DMS 273 (cell line): ENCODE measurements around the gene LRRC28.
"Not testable (repeated sequence)": the region's sequence is repeated elsewhere in the genome, so short reads cannot be mapped to it uniquely, and the experiment has no call there.

Experiments
- DNase-seq: peaks from one replicate; lab custom pipeline; 2025; ENCODE audit not compliant: unreplicated experiment; lab: John Stamatoyannopoulos, UW

The LRRC28 gene

DNA sequence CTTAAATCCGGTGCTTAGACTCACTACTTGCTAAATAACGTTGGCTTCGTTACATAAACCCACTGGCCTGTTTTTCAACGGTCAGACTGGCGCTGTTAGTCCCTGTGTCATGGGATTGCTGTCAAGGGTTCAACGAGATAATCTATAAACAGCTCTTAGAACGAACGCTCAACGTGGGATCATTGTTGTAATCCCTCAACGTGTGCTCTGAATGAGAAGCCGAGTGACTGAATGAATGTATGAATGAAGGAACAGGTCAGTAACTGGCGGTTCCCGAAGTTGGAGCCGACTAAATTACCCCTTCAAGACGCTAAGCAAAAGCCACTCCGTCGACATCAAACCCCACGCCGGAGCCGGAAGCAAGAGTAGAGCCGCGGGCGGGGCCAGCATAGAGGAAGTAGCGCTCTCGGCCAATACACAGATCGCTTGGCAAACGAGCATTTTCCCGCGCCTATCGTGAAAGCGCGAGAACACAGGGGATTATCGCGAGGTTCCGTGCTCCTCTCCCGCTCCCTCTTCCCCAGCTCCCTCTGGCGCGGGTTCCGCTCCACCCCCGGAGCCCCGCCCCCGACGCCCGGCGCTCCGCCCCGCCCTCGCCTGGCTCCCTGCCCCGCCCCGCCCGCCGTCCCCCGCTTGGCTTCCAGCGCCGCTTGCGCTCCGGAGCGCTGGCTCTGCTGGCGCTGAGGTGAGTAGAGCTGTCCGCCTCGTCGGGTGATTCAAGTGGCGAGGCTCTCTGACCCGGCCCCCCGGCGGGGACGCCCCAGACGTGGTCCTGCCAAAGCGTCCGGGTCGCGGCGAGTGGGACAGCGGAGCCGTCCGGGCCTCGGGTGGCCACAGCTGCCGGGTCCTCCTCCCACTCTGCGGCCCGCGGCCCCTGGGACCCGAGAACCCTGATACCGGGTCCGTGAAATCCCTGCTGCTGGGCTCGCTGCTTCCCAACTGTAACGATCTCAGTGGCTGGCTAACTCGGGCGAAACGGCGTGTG, at the start of gene LRRC28:
Gene LRRC28, plus strand, starts transcription at position 625 of the 985 bp plus-strand sequence. CDS start 4,477 bp downstream, outside the sequence.
- DNase-seq, result peak; percentile 98

- DNase-seq, result no peak
Measured at GRCh38 chr15:99202176-99202552, 49.1 kb upstream of the LRRC28 start.

GRCh38 chr15:99207672-99208071, 43.6 kb upstream of the LRRC28 start:
- DNase-seq, result no peak

GRCh38 chr15:99209326-99209725, 42.0 kb upstream of the LRRC28 start:
- no peak for DNase-seq

DNA sequence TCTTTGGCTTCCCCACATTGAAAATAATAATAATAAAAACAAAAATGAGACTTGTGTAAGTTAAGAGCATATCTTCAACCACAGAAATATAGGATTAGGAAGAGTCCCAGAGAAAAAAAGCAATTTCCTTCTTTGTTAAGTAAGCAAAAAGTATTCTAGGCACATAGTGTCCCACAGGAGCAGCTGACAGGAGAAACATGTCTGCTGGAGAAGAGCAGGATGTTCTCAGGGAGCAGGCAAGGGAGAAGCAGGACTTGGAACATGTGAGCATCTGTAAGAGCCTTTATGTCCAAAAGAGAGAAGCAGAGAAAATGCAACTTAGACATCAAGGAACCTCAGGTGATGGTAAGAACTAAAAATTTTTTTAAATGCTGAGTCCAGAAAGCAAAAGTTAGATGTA, 40.9 kb upstream of the LRRC28 start:
- no peak for DNase-seq

DNA sequence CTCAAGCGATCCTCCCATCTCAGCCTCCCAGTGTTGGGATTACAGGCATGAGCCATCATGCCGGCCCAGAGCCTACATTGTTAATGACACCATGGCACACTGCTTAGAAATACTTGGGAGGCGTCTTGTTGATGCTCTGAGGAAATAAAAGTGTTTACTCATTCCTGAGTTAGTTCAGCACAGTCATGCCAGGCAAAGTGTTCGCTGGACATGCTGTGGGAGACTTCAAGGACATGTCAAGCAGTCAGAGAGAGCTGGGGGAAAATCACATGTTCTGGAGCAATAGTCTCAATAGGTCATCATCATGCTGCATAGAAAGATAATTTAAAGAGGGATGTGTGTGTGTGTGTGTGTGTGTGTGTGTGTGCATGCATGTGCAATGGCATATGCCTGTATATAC, 39.4 kb upstream of the LRRC28 start:
- DNase-seq, result no peak

- no peak for DNase-seq
Measured at GRCh38 chr15:99212406-99212805, 38.9 kb upstream of the LRRC28 start.

DNA sequence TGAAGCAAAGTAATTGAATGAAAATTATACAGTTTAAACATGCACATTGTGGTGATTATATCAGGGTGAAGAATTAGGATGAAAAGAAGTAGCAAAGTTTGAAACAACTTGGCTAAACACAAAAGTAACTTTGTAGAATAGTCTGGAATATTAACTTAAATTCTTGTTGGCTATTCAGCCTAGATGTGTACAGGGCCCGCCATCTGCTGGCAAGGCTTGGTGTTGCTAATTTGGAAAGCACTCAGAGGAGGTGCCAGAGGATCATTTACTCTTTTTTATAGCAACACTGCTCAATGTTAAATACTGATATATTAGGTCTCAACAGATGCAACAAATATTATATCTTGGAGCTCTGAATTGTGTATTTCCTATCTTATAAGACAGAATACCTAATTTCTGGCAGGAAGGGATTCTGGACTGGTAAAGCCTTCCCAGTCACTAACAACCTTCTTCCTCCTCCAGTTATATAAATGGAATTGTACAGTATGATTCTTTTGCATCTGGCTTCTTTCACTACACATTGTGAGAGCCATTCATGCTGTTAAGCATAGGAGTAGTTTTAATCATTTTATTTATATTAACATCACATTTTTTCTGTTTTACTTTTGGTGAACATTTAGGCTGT, 38.0 kb upstream of the LRRC28 start:
- peak; percentile 73 for DNase-seq

DNA sequence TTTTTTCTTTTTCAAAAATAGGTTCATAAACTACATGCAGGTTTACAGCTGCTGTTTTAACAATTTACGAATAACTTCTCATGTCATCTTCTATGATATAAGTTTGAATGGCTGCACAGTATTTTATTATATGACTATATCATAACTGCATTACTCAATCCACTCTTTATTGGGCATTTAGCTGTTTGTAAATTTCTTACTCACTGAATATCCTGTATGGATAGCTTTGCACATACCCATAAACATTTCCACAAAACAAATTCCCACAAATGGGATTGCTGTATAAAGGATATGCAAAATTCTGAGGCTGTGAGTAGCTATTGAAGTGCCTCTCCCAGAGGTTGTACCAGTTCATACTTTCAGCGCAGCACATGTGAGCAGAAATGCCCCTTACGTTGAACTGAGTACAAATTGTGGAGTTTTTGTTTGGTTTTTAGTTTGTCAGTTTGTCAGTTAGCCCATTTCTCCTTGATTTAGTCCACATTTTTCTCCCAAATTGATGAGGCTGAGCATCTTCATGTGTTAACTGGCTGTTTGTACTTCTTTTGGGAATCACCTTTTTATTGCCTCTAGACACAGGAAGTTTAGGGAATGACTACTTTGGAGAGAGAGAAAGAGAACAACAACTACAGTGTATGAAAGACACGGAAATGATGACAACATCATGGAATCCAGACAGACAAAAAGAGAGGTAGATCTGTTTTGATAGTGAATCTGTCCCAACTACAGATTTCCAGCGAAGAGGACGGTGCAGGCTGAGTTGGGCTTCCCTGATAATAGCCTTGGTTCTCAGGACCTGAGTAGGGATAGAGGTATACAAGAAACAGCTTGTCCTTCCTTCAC, 26.7 kb upstream of the LRRC28 start:
- no peak for DNase-seq

- DNase-seq, result no peak
Measured at GRCh38 chr15:99226802-99227201, 24.5 kb upstream of the LRRC28 start.

GRCh38 chr15:99228120-99228770, 23.0 kb upstream of the LRRC28 start:
- DNase-seq, result no peak

- DNase-seq, result no peak
Measured at GRCh38 chr15:99230867-99231266, 20.4 kb upstream of the LRRC28 start.

DNA sequence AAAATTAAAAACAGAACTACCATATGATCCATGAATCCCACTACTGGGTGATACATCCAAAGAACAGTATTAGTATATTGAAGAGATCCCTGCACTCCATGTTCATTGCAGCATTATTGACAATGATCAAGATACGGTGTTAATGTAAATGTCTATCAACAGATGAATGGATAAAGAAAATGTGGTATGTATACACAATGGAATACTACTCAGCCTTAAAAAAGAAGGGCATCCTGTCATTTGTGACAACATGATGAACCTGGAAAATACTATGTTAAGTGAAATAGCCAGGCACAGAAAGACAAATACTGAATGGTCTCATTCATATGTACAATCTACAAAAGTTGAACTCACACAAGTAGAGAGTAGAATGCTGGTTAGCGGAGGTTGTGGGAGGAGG, 18.5 kb upstream of the LRRC28 start:
- no peak for DNase-seq

- not testable (repeated sequence) for DNase-seq
Measured at GRCh38 chr15:99234160-99234559, 17.1 kb upstream of the LRRC28 start.

- DNase-seq, result no peak
Measured at GRCh38 chr15:99238849-99239248, 12.4 kb upstream of the LRRC28 start.

- no peak for DNase-seq
Measured at GRCh38 chr15:99239545-99240198, 11.6 kb upstream of the LRRC28 start.

DNA sequence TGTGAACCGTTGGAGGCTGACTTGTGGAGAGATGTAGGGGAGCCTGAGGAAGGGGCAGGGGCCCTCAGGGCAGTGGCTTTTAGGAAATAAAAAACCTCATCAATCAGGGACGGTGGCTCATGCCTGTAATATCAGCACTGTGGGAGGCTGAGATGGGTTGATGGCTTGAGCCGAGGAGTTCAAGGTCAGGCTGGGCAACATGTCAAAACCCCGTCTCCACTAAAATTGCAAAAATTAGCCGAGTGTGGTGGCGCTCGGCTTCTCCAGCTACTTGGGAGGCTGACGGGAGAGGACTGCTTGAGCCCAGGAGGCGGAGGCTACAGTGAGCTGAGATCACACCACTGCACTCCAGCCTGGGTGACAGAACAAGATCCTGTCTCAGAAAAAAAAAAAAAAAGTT, 9.5 kb upstream of the LRRC28 start:
- DNase-seq, result no peak

- no peak for DNase-seq
Measured at GRCh38 chr15:99244306-99244705, 7.0 kb upstream of the LRRC28 start.

- DNase-seq, result no peak
Measured at GRCh38 chr15:99247062-99247461, 4.2 kb upstream of the LRRC28 start.

- no peak for DNase-seq
Measured at GRCh38 chr15:99248000-99248715, 3.1 kb upstream of the LRRC28 start.
